NCI-H748 (cell line): ENCODE results near the gene WNT3.
"Not testable (repeated sequence)": the region's sequence is repeated elsewhere in the genome, so short reads cannot be mapped to it uniquely, and the experiment has no call there.

ENCODE experiments used
- DNase-seq: peaks from one replicate; lab custom pipeline; 2025; ENCODE audit not compliant: unreplicated experiment; lab: John Stamatoyannopoulos, UW

WNT3 gene, protein sequence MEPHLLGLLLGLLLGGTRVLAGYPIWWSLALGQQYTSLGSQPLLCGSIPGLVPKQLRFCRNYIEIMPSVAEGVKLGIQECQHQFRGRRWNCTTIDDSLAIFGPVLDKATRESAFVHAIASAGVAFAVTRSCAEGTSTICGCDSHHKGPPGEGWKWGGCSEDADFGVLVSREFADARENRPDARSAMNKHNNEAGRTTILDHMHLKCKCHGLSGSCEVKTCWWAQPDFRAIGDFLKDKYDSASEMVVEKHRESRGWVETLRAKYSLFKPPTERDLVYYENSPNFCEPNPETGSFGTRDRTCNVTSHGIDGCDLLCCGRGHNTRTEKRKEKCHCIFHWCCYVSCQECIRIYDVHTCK

GRCh38 chr17:46818316-46818928, at the start of gene WNT3:
WNT3 (minus strand) TSS chr17:46818692; CDS start chr17:46818597, 95 bp downstream.
- DNase-seq: peak; percentile 72

DNA sequence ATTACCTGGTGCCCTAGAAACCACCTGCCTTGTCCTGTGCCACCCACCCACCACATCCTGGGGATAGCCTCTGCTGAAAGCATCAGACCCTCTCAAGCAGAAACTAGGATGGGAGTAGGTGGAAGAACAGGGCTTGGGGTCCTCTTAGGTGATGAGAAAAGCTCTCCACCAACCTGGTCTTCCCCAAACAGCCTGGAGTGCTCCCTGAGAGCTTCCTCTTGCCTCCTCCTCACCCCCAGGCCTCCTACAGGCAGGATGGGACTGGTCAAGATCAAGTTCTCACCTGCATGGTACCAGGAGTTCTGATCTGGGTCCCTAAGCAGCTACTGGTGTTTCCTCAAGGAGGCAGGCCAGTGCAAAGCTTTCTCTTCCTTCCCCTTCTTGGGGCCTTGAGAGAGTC, 48.3 kb upstream of the WNT3 start:
- DNase-seq: no peak

DNA sequence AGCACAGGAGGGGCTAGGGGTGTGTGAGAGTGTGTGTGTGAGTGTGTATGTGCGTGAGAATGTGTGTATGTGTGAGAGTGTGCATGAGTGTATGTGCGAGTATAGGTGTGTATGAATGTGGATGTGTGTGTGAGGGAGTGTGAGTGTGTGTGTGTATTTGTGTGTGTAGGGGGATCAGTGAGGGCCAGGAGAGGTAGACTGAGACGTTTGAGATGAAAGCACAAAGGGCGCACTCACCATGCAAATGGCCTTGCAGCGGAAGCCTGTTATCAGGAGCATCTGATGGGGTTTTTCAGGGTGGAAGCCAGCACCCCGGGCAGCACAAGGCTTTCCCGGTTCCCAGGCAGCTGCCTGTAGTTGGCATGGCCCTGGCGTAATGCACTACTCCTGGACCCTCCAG, 47.8 kb upstream of the WNT3 start:
- no peak for DNase-seq

DNA sequence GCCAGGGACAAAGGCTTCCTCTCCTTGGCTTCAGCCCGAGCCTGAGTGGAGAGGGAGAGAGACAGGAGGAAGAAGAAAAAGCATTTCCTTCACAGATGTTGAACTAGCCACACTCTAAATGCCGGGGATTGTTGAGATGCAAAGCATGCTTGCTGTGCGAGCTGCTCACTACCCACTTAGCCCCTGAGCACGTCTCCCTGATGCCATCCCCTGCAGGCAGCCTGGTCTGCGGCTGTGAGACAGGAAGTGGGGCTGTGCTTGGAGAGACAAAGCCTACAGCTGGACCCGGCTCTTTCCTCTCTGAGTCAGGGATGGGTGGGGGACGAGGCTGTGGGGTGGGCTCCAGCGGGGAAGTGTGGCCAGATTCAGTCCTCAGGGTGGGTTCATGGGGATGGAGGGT, 46.6 kb upstream of the WNT3 start:
- DNase-seq: no peak

DNA sequence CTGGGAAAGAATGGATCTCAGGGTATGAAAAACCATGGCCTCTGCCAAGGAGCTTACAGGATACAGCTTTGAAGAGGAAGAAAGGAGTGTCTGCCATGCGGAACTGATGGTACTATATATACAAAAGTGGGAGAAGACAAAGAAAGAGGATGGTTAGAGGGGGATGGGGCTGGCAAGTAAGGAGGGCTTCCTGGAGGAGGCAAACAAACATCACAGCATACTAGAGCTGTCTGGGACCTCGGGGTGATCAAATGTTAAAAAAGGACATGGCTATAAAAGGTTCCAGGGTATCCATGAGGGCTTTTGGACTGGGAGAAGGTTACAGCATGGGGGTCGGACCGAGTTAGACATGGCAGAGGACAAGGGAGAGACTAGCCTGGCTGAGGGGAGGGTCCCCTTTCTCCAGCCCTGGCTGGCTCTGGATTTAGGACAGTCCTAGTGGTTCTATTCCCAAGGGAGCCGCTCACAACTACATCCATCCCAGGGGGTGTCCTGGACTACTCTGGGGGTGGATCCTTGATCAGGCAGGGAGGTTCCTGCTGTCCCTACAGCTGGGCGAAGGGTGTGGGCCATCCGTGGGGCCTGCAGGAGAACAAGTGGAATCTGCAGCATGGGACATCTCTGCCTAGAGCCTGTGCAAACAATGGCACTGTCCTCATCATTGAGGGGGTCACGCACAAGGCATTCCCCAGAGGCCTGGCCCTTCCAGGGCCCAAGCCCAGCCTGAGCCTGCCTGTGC, 45.1 kb upstream of the WNT3 start:
- DNase-seq: no peak

DNA sequence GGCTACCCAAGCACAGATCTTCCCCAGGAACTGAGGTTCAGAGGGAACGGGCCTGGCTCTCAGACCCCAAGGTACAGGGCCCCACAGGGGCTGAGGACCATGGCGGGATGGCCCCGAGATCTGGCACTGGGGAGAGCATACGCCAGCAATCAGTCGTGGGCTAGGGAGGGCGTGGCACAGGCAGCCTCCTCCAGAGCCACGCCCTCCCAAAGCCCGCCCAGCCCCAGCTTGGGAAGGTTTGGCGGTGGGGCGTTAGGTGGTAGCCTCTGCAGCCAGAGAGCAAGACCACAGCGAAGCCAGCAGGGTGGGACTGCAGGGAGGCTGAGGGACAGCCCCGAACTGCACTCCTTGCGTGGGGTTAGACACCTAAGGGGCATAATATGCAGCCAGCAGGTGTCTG, 44.5 kb upstream of the WNT3 start:
- DNase-seq: peak; percentile 20

DNA sequence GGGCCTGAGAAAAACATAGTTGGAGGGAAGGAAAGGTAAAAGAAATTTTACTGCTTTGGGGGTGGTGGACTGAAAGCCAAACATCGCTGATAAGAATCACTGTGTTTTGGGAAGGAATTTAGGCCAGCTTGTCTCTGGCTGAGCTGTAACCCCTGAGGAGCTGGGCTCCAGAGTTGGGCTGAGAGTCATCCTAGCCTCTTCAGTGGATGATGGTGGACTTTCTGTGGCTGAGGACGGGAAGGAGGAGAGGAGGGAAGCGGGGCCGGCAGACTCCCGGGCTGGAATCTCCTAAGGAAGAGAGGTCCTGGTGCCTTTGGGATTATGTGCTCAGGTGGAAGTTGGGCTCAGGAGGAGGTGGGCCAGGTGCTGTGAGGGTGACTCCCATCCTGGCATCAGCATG, 41.5 kb upstream of the WNT3 start:
- DNase-seq: no peak

GRCh38 chr17:46857600-46857999, 39.1 kb upstream of the WNT3 start:
- DNase-seq: no peak

- no peak for DNase-seq
These were observed 36.5 kb upstream of the WNT3 start for GRCh38 chr17:46854948-46855347.

DNA sequence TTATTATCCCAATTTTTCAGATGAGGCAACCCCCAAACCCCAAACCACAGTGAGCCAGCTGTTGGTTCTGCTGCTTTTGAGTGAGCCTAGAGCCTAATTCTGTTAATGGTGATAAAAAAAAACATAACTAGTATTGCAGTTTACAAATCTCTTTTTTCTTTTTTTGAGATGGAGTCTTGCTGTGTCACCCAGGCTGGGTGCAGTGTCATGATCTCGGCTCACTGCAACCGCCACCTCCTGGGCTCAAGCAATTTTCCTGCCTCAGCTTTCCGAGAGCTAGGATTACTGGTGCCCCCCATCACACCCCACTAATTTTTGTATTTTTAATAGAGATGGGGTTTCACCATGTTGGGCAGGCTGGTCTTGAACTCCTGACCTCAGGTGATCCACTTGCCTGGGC, 36.0 kb upstream of the WNT3 start:
- no peak for DNase-seq

DNA sequence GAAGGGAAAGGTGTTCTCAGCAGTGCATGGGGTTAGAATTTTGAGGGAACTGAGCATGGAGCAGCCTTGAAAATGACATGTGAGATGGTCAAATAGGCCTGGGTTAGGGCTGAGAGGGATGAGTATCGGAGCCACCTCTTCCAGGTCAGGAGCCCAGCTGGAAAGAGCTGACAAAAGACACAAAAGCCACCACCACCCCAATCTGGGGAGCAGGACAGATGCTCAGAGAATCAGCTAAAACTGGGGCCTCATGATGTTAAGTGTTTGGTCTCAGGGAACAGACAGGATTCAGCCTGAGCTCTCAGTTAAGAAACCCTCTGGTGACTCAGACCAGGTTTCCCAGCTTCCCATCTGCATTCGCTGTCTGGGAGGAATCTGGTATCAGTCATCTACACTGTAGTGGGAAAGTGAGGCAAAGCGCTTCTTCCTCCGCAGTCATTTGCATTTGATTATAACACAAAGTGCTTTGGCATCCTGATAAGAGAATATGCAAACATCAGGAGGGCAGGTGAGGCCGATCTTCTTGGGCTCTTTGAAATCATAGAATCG, 35.5 kb upstream of the WNT3 start:
- no peak for DNase-seq

DNA sequence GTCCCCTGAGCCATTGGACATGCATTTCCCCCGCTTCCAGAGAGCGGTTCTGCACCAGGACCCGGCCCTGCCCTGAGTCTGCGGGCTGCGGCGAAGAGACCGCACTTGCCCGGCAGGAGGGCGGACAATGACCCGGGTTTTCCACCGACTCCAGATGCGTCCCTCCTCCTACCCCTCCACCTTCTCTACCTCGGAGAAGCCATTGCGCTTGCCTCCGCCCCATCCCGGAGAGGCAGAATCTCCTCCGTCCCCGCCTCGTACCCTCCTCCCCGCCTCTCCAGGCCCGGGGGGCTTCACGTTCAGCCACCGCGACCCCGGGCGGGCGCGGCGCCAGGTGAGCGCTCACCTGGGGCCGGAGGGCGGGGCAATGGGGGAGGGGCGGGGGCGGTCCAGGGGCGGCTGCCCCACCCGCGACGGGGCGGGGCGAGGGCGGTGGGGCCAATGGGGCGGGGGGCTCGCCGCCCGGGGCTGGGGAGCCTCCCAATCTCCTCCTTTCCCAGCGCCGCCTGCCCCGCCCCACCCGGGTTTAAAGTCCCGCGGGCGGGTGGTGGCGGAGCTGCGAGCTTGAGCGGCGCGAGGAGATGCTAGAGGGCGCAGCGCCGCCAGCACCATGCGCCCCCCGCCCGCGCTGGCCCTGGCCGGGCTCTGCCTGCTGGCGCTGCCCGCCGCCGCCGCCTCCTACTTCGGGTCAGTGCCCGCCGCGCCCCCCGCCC, 32.7 kb upstream of the WNT3 start, which contains the start of gene WNT9B:
TSS of gene WNT9B (plus strand) at position 555 of the 713 bp plus-strand sequence. CDS start at position 611, 56 bp downstream.
- peak; percentile 91 for DNase-seq

- DNase-seq: no peak
These were observed 32.2 kb upstream of the WNT3 start for GRCh38 chr17:46850688-46851028.

- DNase-seq: no peak
These were observed 30.0 kb upstream of the WNT3 start for GRCh38 chr17:46848534-46848933.

DNA sequence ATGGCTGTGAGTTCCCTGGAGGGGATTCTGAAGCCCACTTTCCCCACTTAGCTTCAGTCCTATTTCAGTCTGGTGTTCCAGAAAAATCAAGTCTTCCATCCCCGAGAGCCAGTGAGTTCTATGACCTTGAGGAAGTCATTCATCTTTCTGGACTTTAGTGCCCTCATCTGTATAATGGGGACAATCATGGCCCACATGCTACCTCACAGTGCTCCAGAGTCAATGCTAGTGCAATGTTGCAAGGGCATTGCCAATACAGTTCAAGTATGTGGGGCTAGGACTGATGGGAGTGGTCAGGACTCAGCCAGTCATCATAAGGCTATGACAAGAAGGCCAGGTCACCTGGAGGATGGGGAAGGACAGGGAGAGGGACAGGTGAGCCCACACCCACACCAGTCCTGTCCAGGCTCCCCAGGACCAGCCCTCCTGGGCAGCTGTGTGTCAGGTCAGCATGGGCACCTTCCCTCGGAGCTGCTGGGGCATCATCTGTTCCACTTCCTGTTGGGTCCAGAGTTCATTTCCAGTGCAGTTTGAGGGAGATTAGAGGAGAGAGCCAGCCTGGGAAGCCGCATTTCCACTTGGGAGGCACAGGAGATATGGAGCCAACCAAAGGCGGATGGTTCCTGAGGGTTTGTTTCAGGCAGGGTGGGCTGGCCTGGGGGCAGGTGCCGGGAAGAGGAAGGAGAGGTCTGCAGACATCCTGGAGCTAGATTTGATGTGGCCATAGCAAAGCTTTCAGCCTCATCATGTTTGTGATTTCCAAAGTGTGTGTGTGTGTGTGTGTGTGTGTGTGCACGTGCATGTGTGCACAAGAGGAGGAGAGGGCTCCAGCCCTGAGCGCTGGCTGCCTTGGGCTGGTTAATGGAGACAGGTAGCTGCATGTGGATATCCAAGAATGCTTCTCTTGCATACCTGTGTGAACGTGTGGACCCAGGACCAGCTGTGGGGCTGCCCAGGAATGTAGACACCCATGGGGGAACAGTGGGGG, 29.0 kb upstream of the WNT3 start:
- DNase-seq: no peak

GRCh38 chr17:46842835-46843234, 24.3 kb upstream of the WNT3 start:
- DNase-seq: no peak

GRCh38 chr17:46841561-46842379, 23.3 kb upstream of the WNT3 start:
- DNase-seq: no peak

DNA sequence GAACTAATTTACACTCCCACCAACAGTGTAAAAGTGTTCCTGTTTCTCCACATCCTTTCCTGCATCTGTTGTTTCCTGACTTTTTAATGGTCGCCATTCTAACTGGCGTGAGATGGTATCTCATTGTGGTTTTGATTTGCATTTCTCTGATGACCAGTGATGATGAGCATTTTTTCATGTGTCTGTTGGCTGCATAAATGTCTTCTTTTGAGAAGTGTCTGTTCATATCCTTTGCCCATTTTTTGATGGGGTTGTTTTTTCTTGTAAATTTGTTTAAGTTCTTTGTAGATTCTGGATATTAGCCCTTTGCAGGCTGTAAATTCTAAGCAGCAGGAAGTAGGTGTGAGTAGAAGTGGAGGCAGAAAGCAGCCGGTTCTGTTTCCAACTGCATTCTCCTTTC, 22.1 kb upstream of the WNT3 start:
- not testable (repeated sequence) for DNase-seq

DNA sequence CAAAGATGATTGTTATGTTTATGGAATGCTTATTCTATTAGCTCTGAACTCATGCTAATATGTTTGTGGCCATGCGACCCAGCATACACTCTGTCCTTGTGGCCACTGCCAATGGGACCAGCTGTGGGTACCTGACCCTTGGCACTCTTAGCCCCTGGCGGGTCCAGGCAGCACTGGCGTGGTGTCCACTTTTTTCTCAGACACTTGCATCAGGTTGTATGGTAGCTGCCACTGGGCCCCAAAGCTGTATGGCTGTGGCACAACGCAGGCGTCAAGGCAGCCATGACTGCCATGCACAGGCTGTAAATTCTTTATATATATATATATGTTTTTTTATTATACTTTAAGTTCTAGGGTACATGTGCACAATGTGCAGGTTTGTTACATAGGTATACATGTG, 20.7 kb upstream of the WNT3 start:
- no peak for DNase-seq
